Urinary bladder (tissue), 4 donors: ENCODE measurements around the gene KTI12. TPM values are rescaled to one million over a fixed set of nuclear protein-coding genes. Genes with fewer than 3 reads are reported as not detected.
A peak's percentile ranks its signal among the peaks of the same experiment; 100 is the strongest.
"Not testable (repeated sequence)": the region's sequence is repeated elsewhere in the genome, so short reads cannot be mapped to it uniquely, and the experiment has no call there.

Source experiments
- DNase-seq: peaks from one replicate; pipeline ENCODE4 v3.0.0-alpha.2; 2015; ENCODE audit errors: extremely low spot score
- H3K27ac ChIP-seq: one replicate; pipeline ENCODE4 v1.5.1; 2013; ENCODE audit warnings: low read depth, mild to moderate bottlenecking, moderate library complexity
- H3K36me3 ChIP-seq: one replicate; pipeline ENCODE4 v1.6.1; 2013; ENCODE audit warnings: mild to moderate bottlenecking, moderate library complexity; ENCODE audit not compliant: insufficient read depth
- H3K4me1 ChIP-seq: one replicate; pipeline ENCODE4 v1.6.1; 2013; ENCODE audit warnings: mild to moderate bottlenecking, moderate library complexity; ENCODE audit not compliant: insufficient read depth
- H3K4me3 ChIP-seq: one replicate; pipeline ENCODE4 v1.5.1; 2013; ENCODE audit warnings: low read depth, low read length
- WGBS: extraction: QIAGEN DNeasy Blood & Tissue Kit; methylation state at CpG from one replicate; pipeline ENCODE4 v1.1.7; 2013; 5-methylcytosine and 5-hydroxymethylcytosine counted together
- polyA plus RNA-seq: library from polyadenylated mRNA; stranded (reverse); fragments of 200-250 nt; gene quantifications from one replicate; pipeline ENCODE4 v1.2.3, GENCODE V29; 2013
- total RNA-seq: library from RNA; depleted of rRNA; stranded (reverse); fragments of >200 nt; gene quantifications from one replicate; pipeline ENCODE4 v1.2.3, GENCODE V29; 2014
- donor health status: healthy with polysubstance abuse.
- donor health status: healthy.

KTI12 gene, protein sequence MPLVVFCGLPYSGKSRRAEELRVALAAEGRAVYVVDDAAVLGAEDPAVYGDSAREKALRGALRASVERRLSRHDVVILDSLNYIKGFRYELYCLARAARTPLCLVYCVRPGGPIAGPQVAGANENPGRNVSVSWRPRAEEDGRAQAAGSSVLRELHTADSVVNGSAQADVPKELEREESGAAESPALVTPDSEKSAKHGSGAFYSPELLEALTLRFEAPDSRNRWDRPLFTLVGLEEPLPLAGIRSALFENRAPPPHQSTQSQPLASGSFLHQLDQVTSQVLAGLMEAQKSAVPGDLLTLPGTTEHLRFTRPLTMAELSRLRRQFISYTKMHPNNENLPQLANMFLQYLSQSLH
- total RNA-seq (4.9 TPM), polyA plus RNA-seq (11.1 TPM)

- Histone ChIP-seq H3K36me3 (no peaks in the 10 kb centered on the region), H3K27ac (peak within 1 kb of the TSS; percentile 87), H3K4me1 (no peaks in the 10 kb centered on the region), H3K4me3 (peak within 1 kb of the TSS; percentile 68)
- DNase-seq, result peak; percentile 87
- 1% methylated on average over 78 of the region's 78 CpGs for WGBS
Observed at GRCh38 chr1:52033190-52034049, at the start of gene KTI12. TSS of gene KTI12 (minus strand) at chr1:52033810. CDS start at chr1:52033761, 49 bp downstream.

DNA sequence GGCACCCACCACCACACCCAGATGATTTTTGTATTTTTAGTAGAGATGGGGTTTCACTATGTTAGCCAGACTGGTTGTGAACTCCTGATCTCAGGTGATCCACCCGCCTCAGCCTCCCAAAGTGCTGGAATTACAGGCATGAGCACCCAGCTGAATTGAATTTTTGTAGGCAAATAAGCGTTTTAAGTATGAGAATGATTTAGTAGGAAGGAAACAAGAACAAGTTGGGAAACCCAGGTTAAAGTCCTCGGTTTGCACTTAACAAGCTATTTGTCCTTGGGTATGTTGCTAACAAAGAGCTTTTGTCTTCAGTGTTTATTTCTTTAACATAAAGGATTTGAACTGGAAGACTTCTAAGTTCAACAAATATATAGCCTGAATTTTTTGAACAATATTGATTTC is 46.4 kb upstream of the KTI12 start:
- no peak for DNase-seq
- WGBS, result 92% methylated on average over 3 of the region's 3 CpGs
- Histone ChIP-seq H3K36me3 (peaks cover 2% of the 10 kb centered on the region), H3K4me1 (no peaks in the 10 kb centered on the region), H3K27ac (no peak overlapping the region), H3K4me3 (no peak overlapping the region)

GRCh38 chr1:52077277-52077676 is 43.7 kb upstream of the KTI12 start:
- H3K27ac ChIP-seq, H3K4me3 ChIP-seq, H3K4me1 ChIP-seq, DNase-seq, H3K36me3 ChIP-seq: not testable (repeated sequence)
- WGBS, result 94% methylated on average over 6 of the region's 6 CpGs

DNA sequence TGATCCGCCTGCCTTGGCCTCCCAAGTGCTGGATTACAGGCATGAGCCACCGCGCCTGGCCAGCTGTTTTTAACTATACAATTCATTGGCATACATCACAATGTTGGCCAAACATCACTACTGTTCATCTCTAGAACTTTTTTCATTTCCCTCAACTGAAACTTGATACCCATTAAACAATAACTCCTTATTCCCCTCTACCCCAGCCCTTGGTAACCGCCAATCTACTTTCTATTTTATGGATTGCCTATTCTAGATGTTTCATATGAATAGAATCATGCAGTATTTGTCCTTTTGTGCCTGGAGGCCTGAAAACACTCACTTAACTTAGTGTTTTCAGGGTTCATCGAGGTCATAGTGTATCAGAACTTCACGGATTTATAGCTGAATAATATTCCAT is 38.7 kb upstream of the KTI12 start:
- no peak overlapping the region for H3K4me3 ChIP-seq
- H3K36me3 ChIP-seq, result peaks cover 4% of the 10 kb centered on the region
- DNase-seq, result no peak
- H3K4me1 ChIP-seq, result no peaks in the 10 kb centered on the region
- no peak overlapping the region for H3K27ac ChIP-seq
- WGBS, result 90% methylated on average over 6 of the region's 6 CpGs

DNA sequence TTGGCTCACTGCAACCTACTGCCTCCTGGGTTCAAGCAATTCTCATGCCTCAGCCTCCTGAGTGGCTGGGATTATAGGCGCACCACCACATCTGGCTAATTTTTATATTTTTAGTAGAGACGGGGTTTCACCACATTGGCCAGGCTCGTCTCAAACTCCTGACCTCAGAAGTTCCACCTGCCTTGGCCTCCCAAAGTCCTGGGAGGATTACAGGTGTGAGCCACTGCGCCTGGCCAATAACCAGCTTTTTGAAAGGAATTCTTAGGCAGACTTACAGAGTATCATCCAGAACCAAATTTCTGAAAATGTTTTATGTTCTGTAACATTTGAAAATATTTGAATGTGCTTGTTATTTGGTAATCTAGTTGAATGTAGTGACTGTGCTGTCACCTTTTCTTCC is 37.1 kb upstream of the KTI12 start:
- H3K27ac ChIP-seq, result no peak overlapping the region
- no peak for DNase-seq
- H3K36me3 ChIP-seq, result peaks cover 4% of the 10 kb centered on the region
- no peak overlapping the region for H3K4me3 ChIP-seq
- no peaks in the 10 kb centered on the region for H3K4me1 ChIP-seq
- WGBS, result 95% methylated on average over 4 of the region's 4 CpGs

DNA sequence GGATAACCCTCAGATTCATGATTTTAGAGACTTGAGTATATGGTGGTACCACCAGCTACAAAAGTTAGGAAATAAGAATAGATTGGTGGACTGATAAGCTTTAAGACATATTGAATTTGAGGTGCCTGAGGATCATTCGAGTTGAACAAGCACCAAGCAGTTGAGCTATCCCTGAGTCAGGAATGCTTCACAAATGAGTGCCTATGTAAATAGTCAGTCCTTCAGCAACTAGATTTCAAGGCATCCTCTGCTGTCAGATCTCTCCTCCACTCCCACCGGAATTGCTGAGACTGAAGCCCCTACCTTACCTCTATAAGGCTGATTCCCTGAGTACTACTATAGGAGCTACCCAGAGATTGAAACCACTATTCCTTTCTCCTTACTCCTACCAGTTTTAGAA is 29.6 kb upstream of the KTI12 start:
- peaks cover 8% of the 10 kb centered on the region for H3K36me3 ChIP-seq
- WGBS, result 93% methylated on average over 2 of the region's 2 CpGs

GRCh38 chr1:52060822-52061221 is 27.2 kb upstream of the KTI12 start:
- Histone ChIP-seq H3K4me1 (no peaks in the 10 kb centered on the region), H3K36me3 (peaks cover 8% of the 10 kb centered on the region), H3K4me3 (no peak overlapping the region), H3K27ac (no peak overlapping the region)
- no peak for DNase-seq
- 97% methylated on average over 4 of the region's 4 CpGs for WGBS

More for the DNA sequence above, 29.6 kb upstream of the KTI12 start:
- no peak overlapping the region for H3K4me3 ChIP-seq
- H3K27ac ChIP-seq, result no peak overlapping the region
- no peak for DNase-seq
- H3K4me1 ChIP-seq, result no peaks in the 10 kb centered on the region

DNA sequence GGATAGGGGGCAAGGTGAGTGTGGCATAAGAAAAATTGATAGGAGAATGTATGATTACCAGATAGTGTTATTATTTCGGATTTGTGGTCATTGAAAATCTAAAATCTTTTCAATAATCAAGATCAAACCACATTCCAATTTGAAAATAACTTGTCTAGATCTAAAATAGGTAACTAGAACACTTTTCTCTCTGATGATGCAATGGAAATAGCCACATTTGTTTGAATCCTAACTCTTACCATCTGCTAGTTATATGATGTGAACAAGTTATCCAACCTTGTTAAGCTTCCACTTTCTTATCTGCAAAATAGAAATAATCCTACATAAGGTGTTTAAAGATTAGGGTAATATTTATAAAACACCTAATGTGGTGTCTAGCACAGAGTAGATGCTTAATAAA is 26.3 kb upstream of the KTI12 start:
- Histone ChIP-seq H3K4me1 (no peaks in the 10 kb centered on the region), H3K36me3 (peaks cover 6% of the 10 kb centered on the region), H3K27ac (no peak overlapping the region), H3K4me3 (no peak overlapping the region)
- no peak for DNase-seq
- WGBS, result 96% methylated on average over 1 of the region's 1 CpG

GRCh38 chr1:52059321-52059720 is 25.7 kb upstream of the KTI12 start:
- H3K36me3 ChIP-seq, result peaks cover 6% of the 10 kb centered on the region
- no peak for DNase-seq
- no peak overlapping the region for H3K4me3 ChIP-seq
- no peaks in the 10 kb centered on the region for H3K4me1 ChIP-seq
- no peak overlapping the region for H3K27ac ChIP-seq

DNA sequence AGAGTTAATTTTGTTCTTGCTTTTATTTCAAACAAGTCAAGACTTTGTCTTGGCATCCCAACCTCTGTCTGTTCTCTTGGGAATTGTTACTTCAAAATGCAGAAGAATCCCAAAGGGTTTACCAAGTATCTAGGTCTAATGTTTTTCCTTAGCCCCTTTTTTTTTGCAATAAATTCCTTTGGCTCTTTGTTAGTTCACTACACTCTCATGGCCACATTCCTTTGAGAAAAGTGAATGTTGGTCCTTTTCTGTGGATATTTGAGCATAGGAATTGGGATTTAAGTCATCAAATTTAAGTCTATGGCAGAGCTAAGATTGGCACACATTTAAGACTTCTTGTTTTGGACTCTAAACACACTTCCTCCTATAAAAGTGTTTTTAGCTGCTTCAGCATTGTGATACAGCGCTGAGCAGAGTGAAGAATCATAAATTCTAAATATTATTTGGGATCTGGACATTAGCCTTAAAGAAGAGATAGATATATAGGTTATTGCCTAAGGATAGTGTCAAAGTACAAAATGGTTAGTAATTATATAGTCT is 24.3 kb upstream of the KTI12 start:
- Histone ChIP-seq H3K27ac (no peak overlapping the region), H3K36me3 (peaks cover 6% of the 10 kb centered on the region), H3K4me1 (no peaks in the 10 kb centered on the region), H3K4me3 (no peak overlapping the region)
- 88% methylated on average over 1 of the region's 1 CpG for WGBS
- DNase-seq, result no peak

GRCh38 chr1:52057255-52057654 is 23.6 kb upstream of the KTI12 start:
- Histone ChIP-seq H3K36me3 (peaks cover 6% of the 10 kb centered on the region), H3K4me3 (peak overlapping the region; percentile 96), H3K4me1 (no peaks in the 10 kb centered on the region), H3K27ac (no peak overlapping the region)
- WGBS, result 7% methylated on average over 1 of the region's 1 CpG
- DNase-seq, result no peak

DNA sequence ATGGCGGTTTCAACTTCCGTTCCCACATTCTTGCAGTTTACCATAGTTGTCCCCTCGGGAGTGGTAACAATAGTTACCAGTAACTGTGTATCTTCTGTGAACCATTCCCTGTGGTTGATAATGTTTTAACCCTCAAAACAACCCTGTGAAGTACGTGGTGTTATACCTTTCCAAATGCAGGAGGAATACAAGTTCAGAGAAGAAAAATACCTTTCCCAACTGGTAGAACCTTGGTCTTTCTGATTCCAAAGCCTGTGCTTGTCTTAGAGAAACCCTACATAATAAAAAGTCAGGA is 23.3 kb upstream of the KTI12 start:
- under 1% methylated on average over 4 of the region's 4 CpGs for WGBS

GRCh38 chr1:52056163-52056936 is 22.7 kb upstream of the KTI12 start, which contains the start of gene BTF3L4:
TSS of gene BTF3L4 (plus strand) at chr1:52056295. CDS start at chr1:52059848, 3,553 bp downstream.
- under 1% methylated on average over 54 of the region's 54 CpGs for WGBS
- Histone ChIP-seq H3K36me3 (peaks cover 6% of the 10 kb centered on the region), H3K4me3 (peak within 1 kb of the TSS; percentile 96), H3K27ac (peak within 1 kb of the TSS; percentile 93), H3K4me1 (no peaks in the 10 kb centered on the region)
- peak; percentile 88 for DNase-seq

More for the DNA sequence above, 23.3 kb upstream of the KTI12 start:
- no peak for DNase-seq
- H3K27ac ChIP-seq, result peak overlapping the region; percentile 93
- H3K36me3 ChIP-seq, result peaks cover 6% of the 10 kb centered on the region
- H3K4me3 ChIP-seq, result peak overlapping the region; percentile 96
- H3K4me1 ChIP-seq, result no peaks in the 10 kb centered on the region
